A549 (cell line): ENCODE measurements around the gene BAIAP2L1. TPM values are rescaled to one million over a fixed set of nuclear protein-coding genes. Genes with fewer than 3 reads are reported as not detected.

Experiments used
- ATAC-seq, 2 experiments: fragments of 200-7000 bp in 1 of 2; fragments of >200 bp in 1 of 2; cut with Nextera tagmentation in 1 of 2; cut with Tn5 transposase in 1 of 2; 3 replicates each; pipeline versions ENCODE4 v1.8.0 to v1.9.1; 2018 to 2020; ENCODE audit warnings: mild to moderate bottlenecking in 1 of 2, moderate library complexity in 1 of 2
- CTCF ChIA-PET: fragments of 300-600 bp; sonication (Branson Sonifier 250); formaldehyde crosslinking; extraction: SDS; loops from one replicate; lab custom pipeline; 2021; ENCODE audit warnings: antibody characterized with exemption, inconsistent platforms; lab: Yijun Ruan, JAX
- POLR2A ChIA-PET: fragments of 350-600 bp; formaldehyde crosslinking; extraction: SDS; loops from one replicate; lab custom pipeline; 2021; ENCODE audit warnings: antibody characterized with exemption, inconsistent platforms; lab: Yijun Ruan, JAX
- DNase-seq, 2 experiments: peaks; one replicate each; pipeline versions ENCODE4 v3.0.0 to v3.0.0-alpha.2; 2011 to 2016; ENCODE audit warnings: low read depth in 1 of 2, low spot score in 1 of 2
- FAIRE-seq: peaks from 2 replicates; lab custom pipeline; 2011; peaks lifted over from hg19 to GRCh38; lab: Jason Lieb, UNC
- H3K27ac ChIP-seq, 2 experiments: fragments of >200 bp; sonication (Bioruptor Twin); formaldehyde crosslinking; 3 replicates each; pipeline ENCODE4 v1.5.1; 2016 to 2017
- H3K4me1 ChIP-seq: fragments of >200 bp; sonication (Bioruptor Twin); formaldehyde crosslinking; 3 replicates; pipeline ENCODE4 v1.6.1; 2016
- H3K4me2 ChIP-seq: fragments of >200 bp; sonication (Bioruptor Twin); formaldehyde crosslinking; 3 replicates; pipeline ENCODE4 v1.6.1; 2016
- H3K4me3 ChIP-seq: fragments of >200 bp; sonication (Bioruptor Twin); formaldehyde crosslinking; 3 replicates; pipeline ENCODE4 v1.5.1; 2016
- H3K9me3 ChIP-seq: fragments of >200 bp; sonication (Bioruptor Twin); formaldehyde crosslinking; 3 replicates; pipeline ENCODE4 v1.6.1; 2016
- CBX2 ChIP-seq: fragments of 200-600 bp; sonication (generic); IDR thresholded peaks from 2 replicates; pipeline ENCODE4 v1.6.1; 2016; ENCODE audit warnings: low read depth, mild to moderate bottlenecking, borderline replicate concordance
- CEBPB ChIP-seq, 2 experiments: fragments of >200 bp in 1 of 2; sonication (Bioruptor Twin) in 1 of 2; formaldehyde crosslinking in 1 of 2; IDR thresholded peaks; 2 replicates each; pipeline ENCODE4 v1.6.1; 2012 to 2016
- CHD2 ChIP-seq: fragments of 150-350 bp; IDR thresholded peaks from 2 replicates; pipeline ENCODE4 v1.6.1; 2014; ENCODE audit warnings: low read length; ENCODE audit not compliant: partially characterized antibody
- E2F6 ChIP-seq: IDR thresholded peaks from 2 replicates; pipeline ENCODE4 v1.6.1; 2012; ENCODE audit warnings: low read depth, borderline replicate concordance
- FOSL2 ChIP-seq, 2 experiments: fragments of 450-650 bp in 1 of 2; fragments of >200 bp in 1 of 2; sonication (Bioruptor Twin) in 1 of 2; formaldehyde crosslinking; IDR thresholded peaks; 2 replicates each; pipeline versions ENCODE4 v1.5.0 to v1.6.1; 2016 to 2020; ENCODE audit warnings: mild to moderate bottlenecking in 1 of 2, moderate library complexity in 1 of 2
- HEYL ChIP-seq: fragments of 250-450 bp; sonication (Bioruptor Pico); IDR thresholded peaks from 2 replicates; pipeline ENCODE4 v1.8.0; 2021; ENCODE audit warnings: mild to moderate bottlenecking, moderate library complexity
- HOXA7 ChIP-seq: fragments of 250-450 bp; sonication (Bioruptor Pico); IDR thresholded peaks from 2 replicates; pipeline ENCODE4 v1.5.0; 2020; ENCODE audit warnings: mild to moderate bottlenecking, moderate library complexity
- HOXB5 ChIP-seq: fragments of 250-450 bp; sonication (Bioruptor Pico); IDR thresholded peaks from 2 replicates; pipeline ENCODE4 v1.5.0; 2020; ENCODE audit warnings: mild to moderate bottlenecking, moderate library complexity
- JUN ChIP-seq, 2 experiments: fragments of >200 bp; sonication (Bioruptor Twin); formaldehyde crosslinking; IDR thresholded peaks; 2 replicates in 1 of 2; 3 replicates in 1 of 2; pipeline ENCODE4 v1.6.1; 2016 to 2017
- JUNB ChIP-seq: fragments of >200 bp; sonication (Bioruptor Twin); formaldehyde crosslinking; IDR thresholded peaks from 2 replicates; pipeline ENCODE4 v1.6.1; 2016
- KDM5A ChIP-seq: fragments of 200-600 bp; sonication (generic); IDR thresholded peaks from 2 replicates; pipeline ENCODE4 v1.6.1; 2016; ENCODE audit warnings: antibody characterized with exemption, mild to moderate bottlenecking
- MAX ChIP-seq: IDR thresholded peaks from 2 replicates; pipeline ENCODE4 v1.6.1; 2012
- MYC ChIP-seq: IDR thresholded peaks from 2 replicates; pipeline ENCODE4 v1.6.1; 2012; ENCODE audit warnings: mild to moderate bottlenecking, inconsistent platforms, low read length, improper control_type of control experiment, borderline replicate concordance
- PHF8 ChIP-seq: fragments of 200-600 bp; sonication (generic); IDR thresholded peaks from 2 replicates; pipeline ENCODE4 v1.6.1; 2016; ENCODE audit warnings: low read depth, mild to moderate bottlenecking, antibody characterized with exemption, moderate library complexity, borderline replicate concordance
- POLR2A ChIP-seq: IDR thresholded peaks from 2 replicates; pipeline ENCODE4 v1.6.1; 2012; ENCODE audit warnings: mild to moderate bottlenecking, low read length
- REST ChIP-seq: fragments of 200-600 bp; sonication (generic); IDR thresholded peaks from 2 replicates; pipeline ENCODE4 v1.6.1; 2016; ENCODE audit warnings: antibody characterized with exemption, mild to moderate bottlenecking, moderate library complexity
- RFX5 ChIP-seq: fragments of 450-650 bp; IDR thresholded peaks from 2 replicates; pipeline ENCODE4 v1.7.1; 2014; ENCODE audit warnings: antibody characterized with exemption, mild to moderate bottlenecking, moderate library complexity
- RNF2 ChIP-seq: fragments of 200-600 bp; sonication (generic); IDR thresholded peaks from 2 replicates; pipeline ENCODE4 v1.6.1; 2016; ENCODE audit warnings: low read depth, mild to moderate bottlenecking, antibody characterized with exemption, moderate library complexity, borderline replicate concordance
- USF2 ChIP-seq: fragments of 450-650 bp; IDR thresholded peaks from 2 replicates; pipeline ENCODE4 v1.6.1; 2014; ENCODE audit warnings: antibody characterized with exemption
- ZSCAN20 ChIP-seq: fragments of 250-450 bp; sonication (Bioruptor Pico); IDR thresholded peaks from 2 replicates; pipeline ENCODE4 v1.8.0; 2022; ENCODE audit warnings: mild to moderate bottlenecking, moderate library complexity
- WGBS: methylation state at CpG from one replicate; pipeline ENCODE4 v1.1.6; 2017; ENCODE audit errors: missing lambda C conversion rate; 5-methylcytosine and 5-hydroxymethylcytosine counted together
- polyA plus RNA-seq, 4 experiments: library from polyadenylated mRNA; depleted of rRNA in 3 of 4; stranded (reverse); fragments of >200 nt; fragmentation: RNase III in 1 of 4; extraction: RNeasy Plus Mini Kit Qiagen cat#74134 plus additional on column Dnase treatment in 1 of 4; gene quantifications; 2 replicates in 3 of 4; 3 replicates in 1 of 4; pipeline ENCODE4 v1.2.3, GENCODE V29; 2011 to 2017

BAIAP2L1 gene
- polyA plus RNA-seq, 2 of the 4 experiments (the other 2 are of a cell fraction) = 39.4 to 89.3 TPM

GRCh38 chr7:98252425-98253054, 148.3 kb downstream of the BAIAP2L1 start (continued):
- TF ChIP-seq CEBPB (IDR thresholded peaks at IDR 0.05) = no peak
- no peak for TF ChIP-seq HOXB5 (CRISPR knock-in tag)
- TF ChIP-seq, all 56 proteins: peak for 5

GRCh38 chr7:98251601-98252424, 149.1 kb downstream of the BAIAP2L1 start, which contains the start of gene TECPR1:
Gene TECPR1 (minus strand): TSS chr7:98252232. CDS start chr7:98246146, 6,086 bp downstream.
- WGBS = 9% methylated on average over 11 of the region's 69 CpGs
- FAIRE-seq = no peak
- peak within 1 kb of the TSS; percentile 81 to 92 for H3K27ac ChIP-seq

More at GRCh38 chr7:98251601-98252424, 149.1 kb downstream of the BAIAP2L1 start, which contains the start of gene TECPR1:
- peak; percentile 81 for TF ChIP-seq REST
- peak; percentile 27 for TF ChIP-seq USF2
- TF ChIP-seq CHD2 = peak; percentile 70
- TF ChIP-seq ZSCAN20 = no peak
- TF ChIP-seq MAX = peak; percentile 69
- TF ChIP-seq HEYL (CRISPR knock-in tag) = no peak
- TF ChIP-seq HOXA7 (CRISPR knock-in tag) = no peak
- peak; percentile 43; the same call in 1 of the 2 replicates for TF ChIP-seq KDM5A
- TF ChIP-seq E2F6 = 0 out of 2 replicates have a peak, but pooled peaks have one; percentile 19
- no peak for TF ChIP-seq MYC
- peak in 1 of 2 experiments; percentile 57; a peak in 1 of 5 replicates for TF ChIP-seq JUN (IDR thresholded peaks at IDR 0.05)
- TF ChIP-seq POLR2A = peak; percentile 43
- peak; percentile 51; the same call in 1 of the 2 replicates for TF ChIP-seq RFX5
- TF ChIP-seq RNF2 = no peak
- TF ChIP-seq CBX2 = no peak
- TF ChIP-seq FOSL2 (IDR thresholded peaks at IDR 0.05) = no peak
- no peak for TF ChIP-seq FOSL2 (CRISPR knock-in tag; IDR thresholded peaks at IDR 0.05)
- no peak for TF ChIP-seq JUNB
- TF ChIP-seq PHF8 = 0 out of 2 replicates have a peak, but pooled peaks have one; percentile 22
- peaks cover 17% of the 10 kb centered on the region for H3K4me1 ChIP-seq
- ATAC-seq (peak; percentile 99 to 100), DNase-seq (peak; percentile 93 to 100)
- CTCF ChIA-PET = interaction anchor here (1.7 kb wide), 1 partner anchor 15 kb away, joined by 5 read pairs; no protein-coding TSS in a partner anchor
- peak within 1 kb of the TSS; percentile 93 for H3K4me2 ChIP-seq
- peak within 1 kb of the TSS; percentile 80 for H3K4me3 ChIP-seq
- POLR2A ChIA-PET = no interaction called here
- no peaks in the 10 kb centered on the region for H3K9me3 ChIP-seq
